ACHN (cell line): ENCODE measurements around the gene ZNF512B.
A peak's percentile ranks its signal among the peaks of the same experiment; 100 is the strongest.
"Not testable (repeated sequence)": the region's sequence is repeated elsewhere in the genome, so short reads cannot be mapped to it uniquely, and the experiment has no call there.

Experiments used
- DNase-seq: peaks from one replicate; pipeline ENCODE4 v3.0.0-alpha.2; 2015
- in situ Hi-C: cut with HindIII; loops from 2 replicates; pipeline ENCODE4 v1.10.0; 2017; ENCODE audit warnings: low sequenced_read_pairs, low pct_ligation_motif_present, low pct_unique_long_range_greater_than_20kb

Gene ZNF512B

DNA sequence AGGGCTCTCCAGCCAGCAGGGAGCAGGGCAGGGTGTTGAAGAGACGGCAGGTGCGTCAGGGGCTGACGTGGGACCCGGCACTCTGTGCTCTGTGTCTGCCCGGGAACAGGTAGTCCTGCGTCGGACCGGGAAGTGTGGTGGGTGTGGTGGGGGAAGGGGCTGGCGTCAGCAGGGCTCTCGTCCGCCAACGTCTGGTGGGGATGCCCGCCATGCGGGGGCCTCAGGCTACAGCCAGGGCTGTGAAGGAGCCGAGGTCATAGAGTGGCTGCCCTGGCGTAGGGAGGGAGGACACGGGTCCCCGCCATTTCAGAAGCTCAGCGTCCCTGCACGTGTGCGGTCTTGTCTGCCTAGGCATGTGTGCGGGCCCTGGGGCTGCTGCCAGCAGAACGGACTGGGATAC, 49.5 kb downstream of the ZNF512B start:
- in situ Hi-C loops = no loop called here
- DNase-seq = no peak

DNA sequence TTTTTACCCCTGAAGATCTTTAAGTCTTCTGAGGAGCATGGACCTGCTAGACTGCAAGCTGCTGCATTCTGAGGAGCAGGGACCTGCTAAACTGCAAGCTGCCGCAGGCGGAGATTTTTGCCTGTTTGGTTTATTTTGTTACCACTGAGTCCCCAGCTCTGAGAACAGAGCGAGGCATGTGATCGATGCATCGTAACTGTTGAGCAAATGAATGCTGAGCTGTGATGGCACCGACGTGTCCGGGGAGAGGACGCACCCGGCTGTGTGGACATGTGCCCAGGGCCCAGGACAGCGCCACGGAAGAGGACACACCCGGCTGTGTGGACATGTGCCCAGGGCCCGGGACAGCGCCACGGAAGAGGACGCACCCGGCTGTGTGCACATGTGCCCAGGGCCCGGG, 50.6 kb downstream of the ZNF512B start:
- in situ Hi-C loops = no loop called here
- DNase-seq = no peak

DNA sequence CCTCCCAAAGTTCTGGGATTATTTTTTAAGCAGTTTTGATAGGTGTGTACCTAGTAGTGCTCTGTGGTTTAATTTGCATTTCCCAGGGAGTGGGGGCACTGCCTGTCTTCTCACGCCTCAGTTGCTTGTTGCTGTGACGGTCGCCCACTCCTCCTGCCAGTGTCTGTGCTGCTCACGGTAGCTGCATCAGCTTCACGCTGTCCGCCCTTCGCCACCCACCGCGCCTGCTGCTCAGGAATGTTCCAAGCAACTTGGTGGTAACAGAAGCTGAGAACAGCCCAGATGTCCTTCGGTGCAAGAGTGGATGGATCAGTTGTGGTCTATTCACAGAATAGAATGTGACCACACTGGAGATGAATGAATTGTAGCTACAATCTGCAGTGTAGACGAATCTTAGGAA, 51.9 kb downstream of the ZNF512B start:
- DNase-seq = no peak
- in situ Hi-C loops = no loop called here

DNA sequence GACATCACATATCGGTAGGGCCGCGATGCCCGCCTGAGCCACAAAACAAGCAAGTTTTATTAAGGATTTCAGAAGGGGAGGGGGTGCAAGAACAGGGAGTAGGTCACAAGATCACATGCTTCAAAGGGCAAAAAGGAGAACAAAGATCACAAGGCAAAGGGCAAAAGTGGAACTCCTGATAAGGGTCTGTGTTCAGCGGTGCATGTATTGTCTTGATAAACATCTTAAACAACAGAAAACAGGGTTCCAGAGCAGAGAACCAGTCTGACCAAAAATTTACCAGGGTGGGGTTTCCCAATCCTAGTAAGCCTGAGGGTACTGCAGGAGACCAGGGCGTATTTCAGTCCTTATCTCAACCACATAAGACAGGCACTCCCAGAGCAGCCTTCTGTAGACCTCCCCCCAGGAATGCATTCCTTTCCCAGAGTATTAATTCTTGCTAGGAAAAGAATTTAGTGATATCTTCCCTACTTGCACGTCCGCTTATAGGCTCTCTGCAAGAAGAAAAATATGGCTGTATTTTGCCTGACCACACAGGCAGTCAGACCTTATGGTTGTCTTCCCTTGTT, 53.3 kb downstream of the ZNF512B start:
- in situ Hi-C loops, DNase-seq: not testable (repeated sequence)

DNA sequence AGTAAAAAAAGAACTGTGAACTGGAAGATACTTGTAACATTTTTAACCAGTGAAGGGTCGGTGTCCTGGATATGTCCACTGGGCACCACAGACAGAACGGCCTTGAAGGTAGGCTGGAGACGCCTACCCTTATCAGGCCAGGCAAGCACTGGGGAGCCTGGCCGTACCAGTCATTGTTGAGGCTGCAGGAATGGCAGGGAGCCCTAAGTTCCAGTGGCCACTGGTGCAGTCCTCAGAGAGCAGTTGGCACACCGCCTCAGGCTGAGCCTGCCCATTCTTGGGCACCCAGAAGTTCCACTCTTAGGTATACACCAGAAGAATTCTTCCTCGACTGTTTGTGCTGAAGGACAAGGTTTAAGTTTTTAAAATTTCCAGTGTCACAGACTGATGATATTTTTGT, 54.3 kb downstream of the ZNF512B start:
- DNase-seq = no peak
- in situ Hi-C loops = no loop called here

DNA sequence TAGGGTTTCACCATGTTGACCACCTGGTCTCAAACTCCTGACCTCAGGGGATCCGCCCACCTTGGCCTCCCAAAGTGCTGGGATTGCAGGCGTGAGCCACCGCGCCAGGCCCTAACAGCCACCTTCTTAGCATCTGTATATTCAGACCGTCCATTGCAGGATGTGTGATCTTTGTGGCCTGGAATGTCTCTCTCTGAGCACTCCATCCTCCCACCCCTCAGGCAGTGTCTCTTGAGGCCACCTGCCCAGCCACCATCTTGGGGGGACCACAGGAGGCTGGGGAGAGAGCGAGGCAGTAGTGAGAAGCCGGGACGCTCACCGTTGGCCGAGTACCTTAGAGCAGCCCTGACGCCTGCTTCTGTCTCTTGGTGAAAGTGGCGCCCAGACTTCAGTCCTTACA, 56.0 kb downstream of the ZNF512B start:
- in situ Hi-C loops = no loop called here
- DNase-seq = no peak

DNA sequence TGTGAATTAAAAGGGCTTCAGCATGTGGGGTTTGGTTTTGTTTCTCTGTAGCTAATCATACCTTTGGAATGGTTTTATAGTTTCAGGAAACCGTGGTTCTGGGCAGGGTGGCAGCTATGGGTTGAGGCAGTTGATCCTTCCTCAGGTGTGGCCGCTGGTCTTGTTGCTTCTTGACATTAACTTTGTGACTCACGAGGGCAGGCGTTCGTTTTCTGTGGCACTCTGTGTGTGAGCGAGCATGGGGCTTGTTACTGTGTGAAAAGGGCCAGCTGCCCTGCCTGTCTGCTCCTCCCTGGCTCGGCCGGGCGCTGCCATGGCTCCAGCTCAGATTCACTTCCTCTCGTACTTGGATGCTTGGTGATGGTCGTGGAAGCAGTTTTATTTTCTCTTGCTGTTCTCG, 58.6 kb downstream of the ZNF512B start:
- in situ Hi-C loops = no loop called here
- DNase-seq = peak; percentile 46

DNA sequence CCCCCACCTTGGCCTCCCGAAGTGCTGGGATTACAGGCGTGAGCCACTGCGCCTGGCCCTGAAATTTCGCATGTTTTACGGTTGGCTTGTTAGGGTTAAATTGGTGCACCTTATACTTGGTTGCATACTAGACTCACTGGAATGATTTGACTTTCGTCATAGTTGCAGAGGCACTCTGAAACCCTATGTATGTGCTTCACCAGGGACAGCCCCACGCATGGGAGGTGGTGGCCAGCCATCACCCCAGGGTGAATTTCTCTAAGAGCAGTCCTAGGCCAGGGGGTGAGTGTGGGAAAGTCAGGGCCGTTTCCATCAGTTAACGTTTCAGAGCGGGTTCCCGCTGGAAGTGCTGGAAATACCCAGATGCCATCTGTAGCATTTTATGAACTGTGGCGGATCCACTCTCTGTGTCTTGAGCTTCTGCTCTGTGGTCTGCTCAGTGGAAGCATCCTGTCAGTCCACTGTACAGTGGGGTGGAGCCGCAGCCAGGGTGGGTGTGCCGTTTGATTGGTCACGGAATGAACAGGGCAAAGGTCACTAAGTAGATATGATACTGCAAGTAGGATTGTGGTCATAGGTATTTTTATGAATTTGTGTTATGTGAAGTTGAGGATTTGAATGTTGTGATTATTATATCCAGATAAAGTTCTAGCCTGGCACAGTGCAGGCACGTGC, 61.6 kb downstream of the ZNF512B start:
- in situ Hi-C loops = no loop called here
- no peak for DNase-seq
